ENCODE measurements around the gene BPIFB4.
"Not testable (repeated sequence)": the region's sequence is repeated elsewhere in the genome, so short reads cannot be mapped to it uniquely, and the experiment has no call there.

The BPIFB4 gene

GRCh38 chr20:33122297-33122696, 42.9 kb downstream of the BPIFB4 start:
- not testable (repeated sequence) for DNase-seq

- DNase-seq = no peak
Observed at GRCh38 chr20:33124261-33124660, 44.8 kb downstream of the BPIFB4 start.

GRCh38 chr20:33124994-33125393, 45.6 kb downstream of the BPIFB4 start:
- DNase-seq = no peak

GRCh38 chr20:33125983-33126382, 46.5 kb downstream of the BPIFB4 start:
- DNase-seq = no peak

GRCh38 chr20:33127422-33128097, 48.1 kb downstream of the BPIFB4 start:
- no peak for DNase-seq

GRCh38 chr20:33130568-33131061, 51.2 kb downstream of the BPIFB4 start:
- DNase-seq = no peak

GRCh38 chr20:33131949-33132473, 52.6 kb downstream of the BPIFB4 start:
- DNase-seq = no peak

GRCh38 chr20:33132513-33133372, 53.3 kb downstream of the BPIFB4 start:
- DNase-seq = no peak

GRCh38 chr20:33133373-33133941, 54.0 kb downstream of the BPIFB4 start:
- DNase-seq = no peak

GRCh38 chr20:33137195-33137594, 57.8 kb downstream of the BPIFB4 start:
- DNase-seq = no peak

GRCh38 chr20:33139467-33139866, 60.0 kb downstream of the BPIFB4 start:
- DNase-seq = no peak

GRCh38 chr20:33145521-33145920, 66.1 kb downstream of the BPIFB4 start:
- no peak for DNase-seq

- no peak for DNase-seq
Observed at GRCh38 chr20:33147299-33147698, 67.9 kb downstream of the BPIFB4 start.

- no peak for DNase-seq
Observed at GRCh38 chr20:33148040-33148439, 68.6 kb downstream of the BPIFB4 start.

- DNase-seq = no peak
Observed at GRCh38 chr20:33154252-33154651, 74.8 kb downstream of the BPIFB4 start.

GRCh38 chr20:33158637-33159385, 79.4 kb downstream of the BPIFB4 start:
- DNase-seq = no peak

- no peak for DNase-seq
Observed at GRCh38 chr20:33159713-33160112, 80.3 kb downstream of the BPIFB4 start.

- no peak for DNase-seq
Observed at GRCh38 chr20:33160681-33161080, 81.2 kb downstream of the BPIFB4 start.

All from AML-193 (cell line).